GM12891 (cell line): ENCODE results near the gene CAMK1D.

ENCODE experiments used
- PAX5 ChIP-seq: IDR thresholded peaks from 2 replicates; pipeline ENCODE4 v1.6.1; 2011; ENCODE audit warnings: low read length, moderate library complexity, mild to moderate bottlenecking; ENCODE audit not compliant: insufficient read depth, severe bottlenecking
- POLR2A ChIP-seq: IDR thresholded peaks from 2 replicates; pipeline ENCODE4 v1.6.1; 2011; ENCODE audit warnings: low read depth, low read length, control low read depth
- POLR2AphosphoS5 ChIP-seq: IDR thresholded peaks from 2 replicates; pipeline ENCODE4 v1.6.1; 2011; ENCODE audit warnings: low read depth, low read length, control low read depth
- POU2F2 ChIP-seq: IDR thresholded peaks from 2 replicates; pipeline ENCODE4 v1.6.1; 2011; ENCODE audit warnings: low read depth, mild to moderate bottlenecking, control low read depth, low read length, moderate library complexity
- SPI1 ChIP-seq: IDR thresholded peaks from 2 replicates; pipeline ENCODE4 v1.6.1; 2011; ENCODE audit warnings: low read depth, low read length, control low read depth
- TAF1 ChIP-seq: IDR thresholded peaks from 2 replicates; pipeline ENCODE4 v1.6.1; 2011; ENCODE audit warnings: low read depth, low read length, control low read depth

DNA sequence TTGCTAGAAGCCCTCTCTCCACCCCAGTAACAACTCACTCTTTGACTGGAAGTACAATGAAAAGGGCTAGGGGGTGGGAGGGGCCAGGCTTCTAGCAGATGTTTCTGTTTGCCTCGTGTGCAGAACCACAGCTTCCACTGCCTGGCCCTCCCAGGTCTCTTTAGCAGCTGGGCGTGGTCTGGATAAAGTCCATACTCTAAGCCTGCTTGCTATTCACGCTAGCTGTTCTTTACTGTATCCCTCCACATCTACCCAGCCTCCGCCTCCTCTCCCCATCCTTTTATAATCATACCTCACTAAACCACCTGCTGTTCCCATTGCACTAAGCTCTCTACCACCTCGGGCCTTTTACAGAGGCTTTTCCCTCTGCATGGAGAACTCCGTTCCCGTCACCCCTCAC, 288.8 kb downstream of the CAMK1D start:
- no peak for TF ChIP-seq POLR2AphosphoS5
- TF ChIP-seq POLR2A, result no peak
- TF ChIP-seq SPI1, result no peak
- TF ChIP-seq TAF1, result no peak
- TF ChIP-seq POU2F2, result no peak
- TF ChIP-seq PAX5, result no peak
